HEK293T (cell line): ENCODE data around the gene RBBP6.
A peak's percentile ranks its signal among the peaks of the same experiment; 100 is the strongest.

ENCODE experiments used
- CTCF ChIA-PET: fragments of 350-600 bp; formaldehyde crosslinking; extraction: SDS; loops from one replicate; lab custom pipeline; 2021; ENCODE audit warnings: antibody characterized with exemption, inconsistent platforms; lab: Yijun Ruan, JAX
- POLR2A ChIA-PET: fragments of 350-600 bp; formaldehyde crosslinking; extraction: SDS; loops from one replicate; lab custom pipeline; 2020; ENCODE audit warnings: antibody characterized with exemption, inconsistent platforms; lab: Yijun Ruan, JAX
- DNase-seq: peaks from one replicate; pipeline ENCODE4 v3.0.0; 2012; ENCODE audit warnings: mixed read lengths; ENCODE audit errors: extremely low spot score
- ARNT ChIP-seq: fragments of 450-650 bp; IDR thresholded peaks from 2 replicates; pipeline ENCODE4 v1.6.1; 2017; ENCODE audit warnings: mild to moderate bottlenecking
- BHLHE40 ChIP-seq: fragments of 450-650 bp; IDR thresholded peaks from 2 replicates; pipeline ENCODE4 v1.6.1; 2016; ENCODE audit warnings: mild to moderate bottlenecking, moderate library complexity, borderline replicate concordance
- CTBP1 ChIP-seq: fragments of 450-650 bp; IDR thresholded peaks from 2 replicates; pipeline ENCODE4 v1.6.1; 2016; ENCODE audit warnings: borderline replicate concordance
- ELF4 ChIP-seq: fragments of 450-650 bp; IDR thresholded peaks from 2 replicates; pipeline ENCODE4 v1.6.1; 2017; ENCODE audit warnings: antibody characterized with exemption
- FOXA1 ChIP-seq: fragments of 450-650 bp; IDR thresholded peaks from 2 replicates; pipeline ENCODE4 v1.6.1; 2016; ENCODE audit warnings: mild to moderate bottlenecking
- FOXK2 ChIP-seq: fragments of 450-650 bp; IDR thresholded peaks from 2 replicates; pipeline ENCODE4 v1.6.1; 2016; ENCODE audit warnings: mild to moderate bottlenecking
- FOXM1 ChIP-seq: fragments of 450-650 bp; IDR thresholded peaks from 2 replicates; pipeline ENCODE4 v1.6.1; 2017; ENCODE audit warnings: mild to moderate bottlenecking, borderline replicate concordance
- HDGF ChIP-seq: fragments of 450-650 bp; IDR thresholded peaks from 2 replicates; pipeline ENCODE4 v1.6.1; 2017; ENCODE audit warnings: antibody characterized with exemption, borderline replicate concordance
- L3MBTL2 ChIP-seq: fragments of 450-650 bp; conservative IDR thresholded peaks from 2 replicates; pipeline ENCODE4 v1.6.1; 2016; ENCODE audit warnings: mild to moderate bottlenecking
- LEF1 ChIP-seq: fragments of 450-650 bp; IDR thresholded peaks from 2 replicates; pipeline ENCODE4 v1.6.1; 2017; ENCODE audit warnings: mild to moderate bottlenecking, borderline replicate concordance
- NFRKB ChIP-seq: fragments of 450-650 bp; IDR thresholded peaks from 2 replicates; pipeline ENCODE4 v1.6.1; 2016; ENCODE audit warnings: mild to moderate bottlenecking, moderate library complexity
- PKNOX1 ChIP-seq: fragments of 450-650 bp; IDR thresholded peaks from 2 replicates; pipeline ENCODE4 v1.6.1; 2016
- SP1 ChIP-seq: fragments of 450-650 bp; IDR thresholded peaks from 2 replicates; pipeline ENCODE4 v1.6.1; 2017
- SUZ12 ChIP-seq: fragments of 450-650 bp; IDR thresholded peaks from 2 replicates; pipeline ENCODE4 v1.6.1; 2016; ENCODE audit warnings: mild to moderate bottlenecking
- TARDBP ChIP-seq: fragments of 450-650 bp; IDR thresholded peaks from 2 replicates; pipeline ENCODE4 v1.6.1; 2016
- ZNF384 ChIP-seq: fragments of 450-650 bp; IDR thresholded peaks from 2 replicates; pipeline ENCODE4 v1.6.1; 2016

RBBP6 gene

GRCh38 chr16:24589997-24590396 is 50.6 kb downstream of the RBBP6 start:
- ChIA-PET POLR2A (no interaction called here), CTCF (no interaction called here)
- DNase-seq: no peak
- TF ChIP-seq PKNOX1 (no peak), FOXM1 (no peak), ARNT (no peak), CTBP1 (no peak), NFRKB (no peak), ZNF384 (no peak), ELF4 (no peak), BHLHE40 (no peak), SP1 (no peak), SUZ12 (no peak), FOXK2 (no peak), L3MBTL2 (no peak)

GRCh38 chr16:24598777-24599437 is 59.5 kb downstream of the RBBP6 start:
- ChIA-PET POLR2A (no interaction called here), CTCF (interaction anchor here (0.7 kb wide), 1 partner anchor 108 kb away, joined by 4 read pairs; no protein-coding TSS in a partner anchor)
- TF ChIP-seq SUZ12: no peak
- no peak for TF ChIP-seq BHLHE40
- no peak for TF ChIP-seq TARDBP
- no peak for TF ChIP-seq FOXA1
- TF ChIP-seq SP1: no peak
- TF ChIP-seq FOXK2: no peak
- no peak for TF ChIP-seq ZNF384
- no peak for TF ChIP-seq PKNOX1
- no peak for TF ChIP-seq FOXM1
- no peak for TF ChIP-seq NFRKB
- no peak for TF ChIP-seq LEF1
- TF ChIP-seq ELF4: no peak
- no peak for TF ChIP-seq L3MBTL2
- TF ChIP-seq HDGF: no peak
- TF ChIP-seq CTBP1: no peak
- TF ChIP-seq ARNT: no peak
- DNase-seq: no peak

GRCh38 chr16:24609417-24609739 is 70.0 kb downstream of the RBBP6 start:
- TF ChIP-seq BHLHE40 (no peak), HDGF (no peak), ZNF384 (no peak)
- ChIA-PET POLR2A (interaction anchor here (1.2 kb wide), 2 partner anchors 37 to 498 kb away, joined by 3 read pairs; no protein-coding TSS in a partner anchor), CTCF (no interaction called here)
- DNase-seq: no peak

GRCh38 chr16:24609740-24610415 is 70.5 kb downstream of the RBBP6 start:
- CTCF ChIA-PET: no interaction called here
- POLR2A ChIA-PET: interaction anchor here (1.2 kb wide), 2 partner anchors 37 to 497 kb away, joined by 3 read pairs; no protein-coding TSS in a partner anchor
- peak; percentile 67 for DNase-seq
- no peak for TF ChIP-seq LEF1
- no peak for TF ChIP-seq ARNT
- TF ChIP-seq TARDBP: no peak
- TF ChIP-seq FOXM1: no peak
- no peak for TF ChIP-seq PKNOX1
- no peak for TF ChIP-seq NFRKB
- 0 out of 2 replicates have a peak, but pooled peaks have one; percentile 32 for TF ChIP-seq L3MBTL2

GRCh38 chr16:24610416-24610755 is 71.0 kb downstream of the RBBP6 start:
- ChIA-PET POLR2A (interaction anchor here (1.2 kb wide), 1 partner anchor 36 kb away, joined by 3 read pairs; no protein-coding TSS in a partner anchor), CTCF (no interaction called here)
- DNase-seq: no peak
- TF ChIP-seq FOXA1 (no peak), ARNT (no peak), PKNOX1 (no peak), ZNF384 (no peak), BHLHE40 (no peak), TARDBP (no peak), ELF4 (no peak)

GRCh38 chr16:24611310-24611709 is 71.9 kb downstream of the RBBP6 start:
- ChIA-PET CTCF (no interaction called here), POLR2A (no interaction called here)
- DNase-seq: no peak
- TF ChIP-seq LEF1: no peak
- no peak for TF ChIP-seq ELF4
- no peak for TF ChIP-seq BHLHE40
- TF ChIP-seq L3MBTL2: no peak
- no peak for TF ChIP-seq ARNT
- no peak for TF ChIP-seq SUZ12
- no peak for TF ChIP-seq FOXK2
- no peak for TF ChIP-seq ZNF384
- no peak for TF ChIP-seq SP1
- no peak for TF ChIP-seq NFRKB
- no peak for TF ChIP-seq CTBP1
